DND-41 (cell line): ENCODE results near the gene TYW5.

ENCODE experiments used
- ATAC-seq: fragments of 200-7000 bp; cut with Tn5 transposase; 3 replicates; pipeline ENCODE4 v1.9.1; 2021; ENCODE audit warnings: low read depth; ENCODE audit not compliant: insufficient read depth
- DNase-seq: peaks from one replicate; pipeline ENCODE4 v3.0.0-alpha.2; 2020
- H2AFZ ChIP-seq: 2 replicates; pipeline ENCODE4 v1.6.0; 2012; ENCODE audit warnings: low read depth, low read length
- H3K27ac ChIP-seq: 2 replicates; pipeline ENCODE4 v1.5.1; 2012; ENCODE audit warnings: low read length, inconsistent platforms
- H3K27me3 ChIP-seq: fragments of 200-600 bp; sonication (generic); 2 replicates; pipeline ENCODE4 v1.6.0; 2012; ENCODE audit warnings: low read length, mild to moderate bottlenecking, inconsistent platforms; ENCODE audit not compliant: insufficient read depth, poor library complexity
- H3K36me3 ChIP-seq: 2 replicates; pipeline ENCODE4 v1.5.1; 2012; ENCODE audit warnings: low read length, inconsistent platforms; ENCODE audit not compliant: insufficient read depth
- H3K4me1 ChIP-seq: 2 replicates; pipeline ENCODE4 v1.5.1; 2012; ENCODE audit warnings: mild to moderate bottlenecking, low read length; ENCODE audit not compliant: insufficient read depth
- H3K4me2 ChIP-seq: 2 replicates; pipeline ENCODE4 v1.6.0; 2012; ENCODE audit warnings: mild to moderate bottlenecking, moderate library complexity, low read length, inconsistent platforms; ENCODE audit not compliant: insufficient read depth
- H3K4me3 ChIP-seq, 2 experiments: fragments of 200-600 bp in 1 of 2; shearing (Covaris generic) in 1 of 2; 2 replicates each; pipeline ENCODE4 v1.5.1; 2012 to 2016; ENCODE audit warnings: inconsistent platforms in 2 of 2, low read length in 2 of 2, mild to moderate bottlenecking in 2 of 2, low read depth in 1 of 2, moderate library complexity in 1 of 2
- H3K79me2 ChIP-seq: 2 replicates; pipeline ENCODE4 v1.6.0; 2012; ENCODE audit warnings: low read length, inconsistent platforms; ENCODE audit not compliant: insufficient read depth
- H3K9ac ChIP-seq: 2 replicates; pipeline ENCODE4 v1.6.0; 2012; ENCODE audit warnings: low read depth, mild to moderate bottlenecking, inconsistent platforms, low read length, moderate library complexity
- H3K9me3 ChIP-seq: 2 replicates; pipeline ENCODE4 v1.5.1; 2012; ENCODE audit warnings: low read length, moderate library complexity, mild to moderate bottlenecking, inconsistent platforms; ENCODE audit not compliant: insufficient read depth, severe bottlenecking
- H4K20me1 ChIP-seq: 2 replicates; pipeline ENCODE4 v1.6.0; 2012; ENCODE audit warnings: low read length; ENCODE audit not compliant: insufficient read depth
- CTCF ChIP-seq: IDR thresholded peaks from 2 replicates; pipeline ENCODE4 v1.5.1; 2012; ENCODE audit warnings: borderline replicate concordance, low read length, moderate library complexity, mild to moderate bottlenecking; ENCODE audit not compliant: poor library complexity, severe bottlenecking; ENCODE audit errors: extremely low read depth
- EZH2 ChIP-seq: IDR thresholded peaks from 3 replicates; pipeline ENCODE4 v1.6.1; 2012; ENCODE audit warnings: borderline replicate concordance, low read depth, mild to moderate bottlenecking, moderate library complexity, low read length, inconsistent platforms; ENCODE audit not compliant: severe bottlenecking

TYW5 gene

GRCh38 chr2:199956062-199956380 lies 730 bp upstream of the TYW5 start:
- no peak for TF ChIP-seq EZH2
- TF ChIP-seq CTCF = no peak
- ATAC-seq (no peak), DNase-seq (no peak)
- H3K9me3 ChIP-seq = no peaks in the 10 kb centered on the region
- peaks cover 80% of the 10 kb centered on the region for H3K79me2 ChIP-seq
- H3K27ac ChIP-seq = peak overlapping the region; percentile 94
- H3K4me2 ChIP-seq = peak overlapping the region; percentile 77
- no peaks in the 10 kb centered on the region for H3K27me3 ChIP-seq
- peaks cover 16% of the 10 kb centered on the region; the same call in 1 of the 2 replicates for H4K20me1 ChIP-seq
- peak overlapping the region; percentile 92 for H3K9ac ChIP-seq
- H3K4me1 ChIP-seq = peaks cover 51% of the 10 kb centered on the region
- H2AFZ ChIP-seq = peak overlapping the region; percentile 95
- peaks cover 43% of the 10 kb centered on the region for H3K36me3 ChIP-seq
- H3K4me3 ChIP-seq = peak overlapping the region; percentile 99 to 100

- Histone ChIP-seq H3K4me3 (peak overlapping the region; percentile 99 to 100), H3K9ac (peak overlapping the region; percentile 92), H2AFZ (peak overlapping the region; percentile 95), H3K9me3 (no peaks in the 10 kb centered on the region), H3K4me2 (peak overlapping the region; percentile 77), H3K27me3 (no peaks in the 10 kb centered on the region), H3K4me1 (peaks cover 56% of the 10 kb centered on the region), H3K27ac (peak overlapping the region; percentile 94), H3K36me3 (peaks cover 42% of the 10 kb centered on the region), H3K79me2 (peaks cover 89% of the 10 kb centered on the region), H4K20me1 (peaks cover 16% of the 10 kb centered on the region; the same call in 1 of the 2 replicates)
- DNase-seq (no peak), ATAC-seq (peak; percentile 48)
- TF ChIP-seq CTCF = no peak
- no peak for TF ChIP-seq EZH2
Observed at GRCh38 chr2:199955007-199955338, 318 bp downstream of the TYW5 start.

- TF ChIP-seq CTCF (no peak), EZH2 (no peak)
- ATAC-seq = no peak
Observed at GRCh38 chr2:199951023-199951422, 4.3 kb downstream of the TYW5 start.

GRCh38 chr2:199950396-199950795 lies 4.9 kb downstream of the TYW5 start:
- TF ChIP-seq CTCF (no peak), EZH2 (no peak)
- peaks cover 57% of the 10 kb centered on the region for H3K79me2 ChIP-seq

More at GRCh38 chr2:199951023-199951422, 4.3 kb downstream of the TYW5 start:
- Histone ChIP-seq H3K9me3 (no peaks in the 10 kb centered on the region), H3K27me3 (no peaks in the 10 kb centered on the region), H3K9ac (no peak overlapping the region), H3K79me2 (peaks cover 63% of the 10 kb centered on the region), H3K36me3 (peaks cover 39% of the 10 kb centered on the region), H3K4me1 (peaks cover 28% of the 10 kb centered on the region), H4K20me1 (no peaks in the 10 kb centered on the region), H3K4me2 (no peak overlapping the region), H3K4me3 (no peak overlapping the region), H2AFZ (no peak overlapping the region), H3K27ac (no peak overlapping the region)
- no peak for DNase-seq

More at GRCh38 chr2:199950396-199950795, 4.9 kb downstream of the TYW5 start:
- Histone ChIP-seq H3K27ac (no peak overlapping the region), H3K27me3 (no peaks in the 10 kb centered on the region), H3K4me1 (peaks cover 28% of the 10 kb centered on the region), H3K36me3 (peaks cover 41% of the 10 kb centered on the region), H4K20me1 (no peaks in the 10 kb centered on the region), H3K4me3 (no peak overlapping the region), H3K4me2 (no peak overlapping the region), H3K9me3 (no peaks in the 10 kb centered on the region), H3K9ac (no peak overlapping the region), H2AFZ (no peak overlapping the region)
- DNase-seq (no peak), ATAC-seq (no peak)
